ENCODE measurements around the gene SPDYE2B. TPM values are rescaled to one million over a fixed set of nuclear protein-coding genes. Genes with fewer than 3 reads are reported as not detected.
"Not testable (repeated sequence)": the region's sequence is repeated elsewhere in the genome, so short reads cannot be mapped to it uniquely, and the experiment has no call there.

SPDYE2B gene
- polyA plus RNA-seq, 3 donors from 2014 or later: not detected

- not testable (repeated sequence) for H3K4me1 Mint-ChIP-seq; DNase-seq; H3K4me3 Mint-ChIP-seq; H3K36me3 Mint-ChIP-seq; H3K9me3 Mint-ChIP-seq; H3K27me3 Mint-ChIP-seq (ENCODE audit: low read depth in 3 of 3); H3K27ac Mint-ChIP-seq
These were observed 25.4 kb downstream of the SPDYE2B start for GRCh38 chr7:102675545-102675944.

GRCh38 chr7:102680780-102681179 lies 30.7 kb downstream of the SPDYE2B start:
- H3K9me3 Mint-ChIP-seq; H3K4me3 Mint-ChIP-seq; H3K27ac Mint-ChIP-seq; H3K4me1 Mint-ChIP-seq; H3K27me3 Mint-ChIP-seq (ENCODE audit: low read depth in 3 of 3); H3K36me3 Mint-ChIP-seq; DNase-seq: not testable (repeated sequence)

GRCh38 chr7:102682560-102682959 lies 32.4 kb downstream of the SPDYE2B start:
- H3K27ac Mint-ChIP-seq, DNase-seq, H3K4me1 Mint-ChIP-seq: not testable (repeated sequence)

GRCh38 chr7:102688299-102689036 lies 38.3 kb downstream of the SPDYE2B start:
- not testable (repeated sequence) for H3K27ac Mint-ChIP-seq; H3K27me3 Mint-ChIP-seq (ENCODE audit: low read depth in 3 of 3); H3K4me3 Mint-ChIP-seq; H3K4me1 Mint-ChIP-seq; H3K36me3 Mint-ChIP-seq; H3K9me3 Mint-ChIP-seq; DNase-seq

More at GRCh38 chr7:102682560-102682959, 32.4 kb downstream of the SPDYE2B start:
- H3K4me3 Mint-ChIP-seq; H3K9me3 Mint-ChIP-seq; H3K27me3 Mint-ChIP-seq (ENCODE audit: low read depth in 3 of 3); H3K36me3 Mint-ChIP-seq: not testable (repeated sequence)

GRCh38 chr7:102689436-102690282 lies 39.5 kb downstream of the SPDYE2B start:
- H3K27me3 Mint-ChIP-seq (ENCODE audit: low read depth in 3 of 3); H3K4me1 Mint-ChIP-seq; H3K36me3 Mint-ChIP-seq; H3K9me3 Mint-ChIP-seq; H3K4me3 Mint-ChIP-seq; H3K27ac Mint-ChIP-seq: not testable (repeated sequence)
- peak in 1 of 3 donors; percentile 3 for DNase-seq

GRCh38 chr7:102690602-102691001 lies 40.5 kb downstream of the SPDYE2B start:
- not testable (repeated sequence) for H3K9me3 Mint-ChIP-seq; H3K36me3 Mint-ChIP-seq; H3K4me1 Mint-ChIP-seq; H3K27me3 Mint-ChIP-seq (ENCODE audit: low read depth in 3 of 3); H3K27ac Mint-ChIP-seq; H3K4me3 Mint-ChIP-seq; DNase-seq

GRCh38 chr7:102694008-102694407 lies 43.9 kb downstream of the SPDYE2B start:
- H3K9me3 Mint-ChIP-seq; H3K27me3 Mint-ChIP-seq (ENCODE audit: low read depth in 3 of 3); DNase-seq; H3K27ac Mint-ChIP-seq; H3K4me1 Mint-ChIP-seq; H3K36me3 Mint-ChIP-seq; H3K4me3 Mint-ChIP-seq: not testable (repeated sequence)

- H3K4me1 Mint-ChIP-seq; H3K27me3 Mint-ChIP-seq (ENCODE audit: low read depth in 3 of 3); H3K27ac Mint-ChIP-seq; H3K4me3 Mint-ChIP-seq; H3K36me3 Mint-ChIP-seq; H3K9me3 Mint-ChIP-seq; DNase-seq: not testable (repeated sequence)
These were observed 45.0 kb downstream of the SPDYE2B start for GRCh38 chr7:102695033-102695552.

- H3K36me3 Mint-ChIP-seq; H3K9me3 Mint-ChIP-seq; H3K4me1 Mint-ChIP-seq; H3K27me3 Mint-ChIP-seq (ENCODE audit: low read depth in 3 of 3); H3K4me3 Mint-ChIP-seq; H3K27ac Mint-ChIP-seq; DNase-seq: not testable (repeated sequence)
These were observed 45.9 kb downstream of the SPDYE2B start for GRCh38 chr7:102696009-102696408.

GRCh38 chr7:102697642-102698512 lies 47.8 kb downstream of the SPDYE2B start:
- H3K4me3 Mint-ChIP-seq; H3K36me3 Mint-ChIP-seq; H3K27ac Mint-ChIP-seq; H3K9me3 Mint-ChIP-seq; H3K4me1 Mint-ChIP-seq; DNase-seq; H3K27me3 Mint-ChIP-seq (ENCODE audit: low read depth in 3 of 3): not testable (repeated sequence)

- not testable (repeated sequence) for H3K4me3 Mint-ChIP-seq; DNase-seq; H3K36me3 Mint-ChIP-seq; H3K27ac Mint-ChIP-seq; H3K9me3 Mint-ChIP-seq; H3K27me3 Mint-ChIP-seq (ENCODE audit: low read depth in 3 of 3); H3K4me1 Mint-ChIP-seq
These were observed 49.0 kb downstream of the SPDYE2B start for GRCh38 chr7:102698962-102699750.
